Epidermal melanocyte (primary cell): Measurements from ENCODE around the gene HNF1B.

Source experiments
- DNase-seq: peaks from one replicate; pipeline ENCODE4 v3.0.0; 2011; ENCODE audit warnings: low spot score; ENCODE audit not compliant: insufficient read length

HNF1B gene

GRCh38 chr17:37737081-37737480 is 7.8 kb downstream of the HNF1B start:
- no peak for DNase-seq

DNA sequence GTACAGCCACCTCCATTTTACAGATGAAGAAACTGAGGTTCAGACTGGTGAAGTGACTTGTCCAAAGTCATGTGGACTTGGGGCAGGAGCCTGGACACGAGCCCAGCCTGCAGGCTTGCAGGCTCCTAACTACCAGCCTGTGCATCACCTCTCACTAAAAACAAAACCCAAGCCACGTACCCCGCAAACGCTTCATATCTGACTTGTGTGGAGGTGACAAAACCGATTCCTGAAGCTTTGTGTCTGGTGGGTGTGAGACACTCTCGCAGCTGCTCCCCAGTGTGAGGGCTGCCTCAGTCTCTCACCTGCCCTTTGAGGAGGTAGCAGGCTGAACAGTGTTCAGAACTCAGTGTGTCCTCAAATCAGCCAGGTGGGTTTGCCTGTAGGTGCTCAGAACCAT is 8.4 kb downstream of the HNF1B start:
- DNase-seq: no peak

DNA sequence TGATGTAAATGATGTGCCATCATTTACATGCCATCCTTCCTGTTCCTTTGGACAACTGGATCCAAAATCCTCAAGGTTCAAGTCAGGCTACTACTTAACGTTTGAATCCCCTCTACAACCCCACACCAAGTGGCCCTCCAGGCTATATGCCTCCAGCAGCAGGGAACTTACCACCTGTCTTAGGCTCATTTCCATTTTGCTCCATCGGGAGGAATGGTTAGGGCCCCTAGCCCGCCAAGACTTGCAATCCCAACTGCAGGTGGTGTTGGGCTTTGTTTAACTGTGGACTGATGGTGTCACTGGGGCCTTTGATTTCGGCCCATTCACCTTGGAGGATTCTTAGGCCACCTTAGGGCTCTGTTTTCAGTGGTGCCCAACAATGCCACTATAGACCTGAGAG is 9.7 kb downstream of the HNF1B start:
- DNase-seq: no peak

GRCh38 chr17:37732316-37732715 is 12.5 kb downstream of the HNF1B start:
- DNase-seq: no peak

- DNase-seq: no peak
Observed at GRCh38 chr17:37731056-37731455, 13.8 kb downstream of the HNF1B start.

DNA sequence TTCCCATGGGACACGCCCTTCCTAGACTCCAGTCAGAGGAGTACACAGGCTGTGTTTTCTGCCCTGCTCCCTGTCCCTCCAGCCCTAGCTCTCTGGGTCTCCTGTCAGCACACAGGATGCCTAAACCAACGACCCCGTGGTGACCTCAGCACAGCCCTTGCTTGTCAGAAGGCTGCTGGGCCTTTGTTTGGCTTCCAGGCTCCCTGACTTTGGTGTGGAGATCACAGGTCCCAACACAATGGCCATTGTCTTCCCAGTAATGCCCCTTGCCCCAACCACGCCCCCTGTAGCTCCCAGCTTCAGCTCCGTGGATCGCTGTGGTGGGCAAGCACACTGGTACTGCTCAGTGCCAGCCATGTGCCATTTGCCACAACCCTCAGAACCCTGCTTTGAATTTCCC is 15.0 kb downstream of the HNF1B start:
- DNase-seq: no peak

- DNase-seq: no peak
Observed at GRCh38 chr17:37726891-37727675, 17.8 kb downstream of the HNF1B start.

DNA sequence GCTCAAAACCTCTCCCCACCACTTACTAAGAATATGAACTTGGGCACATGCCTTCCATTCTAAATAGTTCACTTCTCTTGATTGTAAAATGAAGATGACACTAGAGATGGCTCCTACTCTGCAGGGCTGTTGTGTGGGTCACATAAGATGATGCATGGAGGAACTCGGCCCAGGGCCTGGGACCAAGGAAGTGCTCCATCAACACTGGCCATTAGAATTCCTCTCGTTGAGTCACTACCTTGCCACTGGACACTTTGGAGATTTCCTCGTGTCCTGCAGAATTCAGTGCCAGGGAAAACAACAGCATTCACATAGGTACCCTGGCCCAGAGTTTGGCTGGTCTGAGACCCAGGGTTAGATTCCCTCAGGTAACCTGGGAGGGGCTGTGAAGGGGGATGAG is 18.6 kb downstream of the HNF1B start:
- DNase-seq: no peak

GRCh38 chr17:37725601-37726146 is 19.2 kb downstream of the HNF1B start:
- no peak for DNase-seq

- DNase-seq: no peak
Observed at GRCh38 chr17:37725021-37725595, 19.8 kb downstream of the HNF1B start.

GRCh38 chr17:37720989-37721388 is 23.9 kb downstream of the HNF1B start:
- no peak for DNase-seq

- DNase-seq: no peak
Observed at GRCh38 chr17:37719866-37720265, 25.0 kb downstream of the HNF1B start.

GRCh38 chr17:37718324-37719048 is 26.4 kb downstream of the HNF1B start:
- no peak for DNase-seq

DNA sequence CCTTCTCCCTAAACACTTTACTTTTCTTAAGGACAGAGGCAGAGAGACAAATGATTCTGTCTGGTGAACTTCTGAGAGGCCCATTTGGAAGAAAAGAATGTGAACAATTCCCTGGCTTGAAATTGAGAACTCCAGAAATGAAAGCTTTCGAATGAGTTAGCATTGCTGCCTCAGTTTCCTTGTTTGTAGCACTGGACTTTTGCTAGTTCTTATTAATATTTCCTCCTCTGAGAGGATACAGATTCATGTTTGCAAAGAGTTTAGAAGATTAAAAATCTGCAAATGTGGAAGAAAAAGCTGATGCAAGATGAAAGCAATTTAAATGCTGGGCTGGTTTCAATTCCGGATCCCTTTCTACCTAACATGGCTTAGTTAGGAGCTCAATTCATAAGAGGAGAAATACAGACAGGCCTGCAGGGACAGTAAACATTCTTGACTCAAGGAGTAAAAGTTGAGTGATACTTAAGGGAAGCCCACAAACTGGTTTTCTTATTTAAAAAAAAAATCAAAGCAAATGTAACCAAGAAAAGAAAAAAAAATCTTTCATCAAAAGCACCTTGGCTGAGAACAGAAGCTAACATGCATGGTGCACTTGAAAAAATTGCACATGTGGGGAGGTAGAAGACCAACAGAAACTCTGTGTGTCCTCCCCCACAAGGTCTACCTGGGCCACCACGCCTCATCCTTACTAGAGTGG is 27.1 kb downstream of the HNF1B start:
- DNase-seq: no peak

- no peak for DNase-seq
Observed at GRCh38 chr17:37714897-37715296, 30.0 kb downstream of the HNF1B start.

GRCh38 chr17:37713624-37714023 is 31.2 kb downstream of the HNF1B start:
- DNase-seq: no peak

DNA sequence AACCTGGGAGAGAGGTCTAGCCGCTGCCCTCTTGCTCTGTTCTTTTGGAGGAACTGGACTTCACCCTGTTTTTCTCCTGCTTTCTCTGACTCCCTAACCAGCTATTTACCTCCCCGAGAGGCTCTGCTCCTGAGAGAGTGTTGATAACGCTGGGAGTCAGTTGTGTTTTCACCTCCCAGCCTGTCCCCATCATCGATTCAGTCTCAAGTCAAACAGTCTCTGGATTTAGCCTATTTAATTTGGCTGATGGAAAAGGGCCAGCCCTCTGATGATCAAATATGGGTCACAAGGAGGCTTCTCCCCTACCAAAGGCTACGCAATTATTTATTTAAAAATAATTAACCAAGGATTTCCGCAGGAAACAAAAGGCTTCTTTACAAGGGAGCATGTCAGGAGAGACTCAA is 31.8 kb downstream of the HNF1B start:
- no peak for DNase-seq

DNA sequence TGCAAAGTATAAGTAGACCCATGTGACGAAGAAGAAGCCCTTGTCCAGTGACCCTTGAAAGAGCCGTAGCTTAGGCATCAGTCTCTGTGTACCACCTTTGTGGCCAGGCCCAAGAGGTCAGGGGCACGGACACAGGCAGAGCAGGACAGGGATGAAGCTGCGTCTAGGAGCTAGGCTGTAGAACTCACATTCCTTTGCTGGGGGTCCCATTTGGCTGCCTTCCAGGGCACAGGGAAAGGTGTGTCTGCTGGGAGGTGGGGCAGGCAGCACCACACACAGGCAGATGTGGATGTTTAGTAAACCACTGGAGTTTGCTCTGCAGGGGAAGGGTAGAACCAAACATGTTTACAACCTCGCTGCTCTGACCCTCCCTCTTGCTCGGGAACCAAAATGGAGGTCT is 33.7 kb downstream of the HNF1B start:
- no peak for DNase-seq

GRCh38 chr17:37710344-37710886 is 34.4 kb downstream of the HNF1B start:
- no peak for DNase-seq

- DNase-seq: no peak
Observed at GRCh38 chr17:37708616-37709212, 36.1 kb downstream of the HNF1B start.

- no peak for DNase-seq
Observed at GRCh38 chr17:37708008-37708615, 36.7 kb downstream of the HNF1B start.
